PFSK-1 (cell line): ENCODE data around the gene NIF3L1.

Experiments used
- POLR2AphosphoS5 ChIP-seq: IDR thresholded peaks from 2 replicates; pipeline ENCODE4 v1.6.1; 2012; ENCODE audit warnings: low read depth, mild to moderate bottlenecking, control low read depth, low read length, moderate library complexity
- REST ChIP-seq, 2 experiments: IDR thresholded peaks; 2 replicates each; pipeline versions ENCODE4 v1.6.1 to v1.8.0; 2011 to 2012; ENCODE audit warnings: low read depth in 2 of 2, low read length in 2 of 2, control low read depth in 1 of 2, inconsistent platforms in 1 of 2, mild to moderate bottlenecking in 1 of 2, moderate library complexity in 1 of 2; ENCODE audit not compliant: insufficient read depth in 1 of 2
- SIN3A ChIP-seq: IDR thresholded peaks from 2 replicates; pipeline ENCODE4 v1.6.1; 2012; ENCODE audit warnings: mild to moderate bottlenecking, low read length, moderate library complexity, borderline replicate concordance; ENCODE audit not compliant: insufficient read depth
- TAF1 ChIP-seq: IDR thresholded peaks from 2 replicates; pipeline ENCODE4 v1.6.1; 2012; ENCODE audit warnings: low read length, control low read depth, borderline replicate concordance; ENCODE audit not compliant: insufficient read depth

DNA sequence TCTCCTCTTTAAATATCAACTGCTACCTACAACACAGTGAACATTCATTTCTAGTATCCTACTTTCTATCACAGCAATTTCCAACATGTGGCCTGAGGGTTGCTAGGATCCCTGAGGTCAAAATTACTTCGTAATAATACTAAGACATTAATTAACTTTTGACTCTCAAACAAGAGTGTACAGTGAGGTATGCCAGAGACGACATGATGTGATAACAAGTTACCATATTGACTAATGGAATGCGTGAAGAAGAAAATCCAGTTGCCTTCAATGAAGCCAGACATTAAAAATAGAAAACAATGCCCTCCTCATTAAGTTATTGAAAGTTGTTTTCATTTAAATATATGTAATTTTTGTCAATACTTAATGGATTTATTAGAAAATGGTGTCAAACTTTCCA, 61.2 kb downstream of the NIF3L1 start:
- TF ChIP-seq POLR2AphosphoS5 (no peak), TAF1 (no peak), REST (IDR thresholded peaks at IDR 0.05; ENCODE audit: insufficient read depth in 1 of 2, low read depth in 2 of 2, low read length in 2 of 2) (no peak), SIN3A (no peak)
